K562 (cell line): ENCODE data around the gene UBA52. TPM values are rescaled to one million over a fixed set of nuclear protein-coding genes. Genes with fewer than 3 reads are reported as not detected.

Source experiments
- ARID2 ChIP-seq: fragments of 450-650 bp; IDR thresholded peaks from 2 replicates; pipeline ENCODE4 v1.6.1; 2017; ENCODE audit warnings: antibody characterized with exemption, mild to moderate bottlenecking
- ATF1 ChIP-seq, 2 experiments: fragments of 450-650 bp in 1 of 2; IDR thresholded peaks; 2 replicates each; pipeline ENCODE4 v1.6.1; 2016; ENCODE audit warnings: missing compliant biosample characterization in 1 of 2, missing genetic modification characterization in 1 of 2
- GATAD2B ChIP-seq: fragments of 450-650 bp; IDR thresholded peaks from 2 replicates; pipeline ENCODE4 v1.6.1; 2017; ENCODE audit warnings: mild to moderate bottlenecking, borderline replicate concordance
- HDAC3 ChIP-seq: fragments of 450-650 bp; IDR thresholded peaks from 2 replicates; pipeline ENCODE4 v1.6.1; 2018; ENCODE audit warnings: borderline replicate concordance, mild to moderate bottlenecking, moderate library complexity; ENCODE audit not compliant: partially characterized antibody
- KDM1A ChIP-seq, 2 experiments: fragments of 450-650 bp; IDR thresholded peaks; 2 replicates each; pipeline ENCODE4 v1.6.1; 2016; ENCODE audit warnings: mild to moderate bottlenecking in 2 of 2
- LARP7 ChIP-seq: fragments of 450-650 bp; IDR thresholded peaks from 2 replicates; pipeline ENCODE4 v1.6.1; 2016
- LCOR ChIP-seq: sonication (generic); formaldehyde crosslinking; IDR thresholded peaks from 2 replicates; pipeline ENCODE4 v1.8.0; 2022; ENCODE audit warnings: mild to moderate bottlenecking, missing genetic modification reagents
- NR2F6 ChIP-seq: fragments of 450-650 bp; formaldehyde crosslinking; IDR thresholded peaks from 2 replicates; pipeline ENCODE4 v1.4.0; 2020; ENCODE audit warnings: mild to moderate bottlenecking
- RAD51 ChIP-seq: fragments of 450-650 bp; IDR thresholded peaks from 2 replicates; pipeline ENCODE4 v1.7.1; 2016; ENCODE audit warnings: low read depth, mild to moderate bottlenecking, borderline replicate concordance
- RBM39 ChIP-seq: fragments of 200-400 bp; formaldehyde crosslinking; optimal IDR thresholded peaks from 2 replicates; pipeline ENCODE3; 2018; ENCODE audit warnings: low read depth, low read length
- RUNX1 ChIP-seq: sonication (generic); IDR thresholded peaks from 2 replicates; pipeline ENCODE4 v1.6.1; 2016; ENCODE audit warnings: antibody characterized with exemption, low read depth
- SP2 ChIP-seq: IDR thresholded peaks from 2 replicates; pipeline ENCODE4 v1.6.1; 2011; ENCODE audit warnings: mild to moderate bottlenecking, low read depth, low read length, moderate library complexity; ENCODE audit not compliant: poor library complexity, severe bottlenecking; ENCODE audit errors: extremely low read depth
- SUPT5H ChIP-seq: fragments of 450-650 bp; IDR thresholded peaks from 2 replicates; pipeline ENCODE4 v1.6.1; 2016
- TAF1 ChIP-seq: IDR thresholded peaks from 2 replicates; pipeline ENCODE4 v1.6.1; 2011; ENCODE audit warnings: mild to moderate bottlenecking, low read length, moderate library complexity; ENCODE audit not compliant: insufficient read depth, control insufficient read depth, severe bottlenecking; ENCODE audit errors: extremely low read depth
- TARDBP ChIP-seq: fragments of 450-650 bp; IDR thresholded peaks from 2 replicates; pipeline ENCODE4 v1.6.1; 2016
- TEAD4 ChIP-seq, 2 experiments: sonication (generic) in 1 of 2; formaldehyde crosslinking in 1 of 2; IDR thresholded peaks; 2 replicates each; pipeline versions ENCODE4 v1.6.1 to v1.8.0; 2012 to 2022; ENCODE audit warnings: borderline replicate concordance in 1 of 2, inconsistent platforms in 1 of 2, low read length in 1 of 2, mild to moderate bottlenecking in 1 of 2, missing genetic modification reagents in 1 of 2
- U2AF1 ChIP-seq: fragments of 200-400 bp; formaldehyde crosslinking; optimal IDR thresholded peaks from 2 replicates; pipeline ENCODE3; 2017; ENCODE audit warnings: mild to moderate bottlenecking, low read depth, low read length, moderate library complexity
- ZBTB7A ChIP-seq: IDR thresholded peaks from 2 replicates; pipeline ENCODE4 v1.6.1; 2011; ENCODE audit warnings: low read depth, mild to moderate bottlenecking, low read length, moderate library complexity, borderline replicate concordance; ENCODE audit not compliant: control insufficient read depth
- ZNF134 ChIP-seq: fragments of 250-450 bp; sonication (Bioruptor Pico); conservative IDR thresholded peaks from 2 replicates; pipeline ENCODE4 v1.4.0; 2020
- ZNF253 ChIP-seq: fragments of 250-450 bp; sonication (Bioruptor Pico); conservative IDR thresholded peaks from 2 replicates; pipeline ENCODE4 v1.6.1; 2021; ENCODE audit warnings: mild to moderate bottlenecking
- ZNF785 ChIP-seq: fragments of 250-450 bp; sonication (Bioruptor Pico); IDR thresholded peaks from 2 replicates; pipeline ENCODE4 v1.4.0; 2020; ENCODE audit warnings: mild to moderate bottlenecking
- polyA plus RNA-seq, 8 experiments: library from polyadenylated mRNA; depleted of rRNA in 4 of 8; stranded (reverse) in 5 of 8; unstranded in 3 of 8; fragments of >200 nt; fragmentation: Nextera tagmentation in 2 of 8; fragmentation: Illumina TruSeq in 1 of 8; extraction: Ambion mirVana in 2 of 8; extraction: Trizol in 1 of 8; gene quantifications; 2 replicates each; pipeline versions ENCODE4 v1.2.1 to v1.2.3, GENCODE V29; 2011 to 2014; ENCODE audit warnings: inconsistent platforms in 1 of 8, missing spikeins in 1 of 8
- total RNA-seq, 7 experiments: library from RNA; depleted of rRNA in 6 of 7; stranded (reverse); fragments of >200 nt in 6 of 7; fragmentation: Illumina TruSeq in 2 of 7; extraction: Trizol in 2 of 7; gene quantifications; 2 replicates each; pipeline versions ENCODE4 v1.2.1 to v1.2.3, GENCODE V29; 2011 to 2021; ENCODE audit warnings: low replicate concordance in 1 of 7
- TF ChIP-seq, protein P1 (sequence below): sonication (generic); formaldehyde crosslinking; IDR thresholded peaks from 2 replicates; pipeline ENCODE4 v1.8.1; 2023; ENCODE audit warnings: mild to moderate bottlenecking, missing genetic modification reagents, moderate library complexity
- TF ChIP-seq, protein P2 (sequence below), 2 experiments: IDR thresholded peaks; 2 replicates each; pipeline ENCODE4 v1.6.1; 2012; ENCODE audit warnings: improper control_type of control experiment in 2 of 2, low read depth in 2 of 2, low read length in 2 of 2, borderline replicate concordance in 1 of 2
- TF ChIP-seq, protein P3 (sequence below): IDR thresholded peaks from 2 replicates; pipeline ENCODE4 v1.6.1; 2016; ENCODE audit warnings: missing genetic modification characterization, missing compliant biosample characterization

Gene UBA52
- total and polyA plus RNA-seq, 9 of the 15 experiments (the other 6 are each of a cell fraction or from before 2014, with no cell fraction given), result 1,110 to 2,751 (median 1,733) TPM

DNA sequence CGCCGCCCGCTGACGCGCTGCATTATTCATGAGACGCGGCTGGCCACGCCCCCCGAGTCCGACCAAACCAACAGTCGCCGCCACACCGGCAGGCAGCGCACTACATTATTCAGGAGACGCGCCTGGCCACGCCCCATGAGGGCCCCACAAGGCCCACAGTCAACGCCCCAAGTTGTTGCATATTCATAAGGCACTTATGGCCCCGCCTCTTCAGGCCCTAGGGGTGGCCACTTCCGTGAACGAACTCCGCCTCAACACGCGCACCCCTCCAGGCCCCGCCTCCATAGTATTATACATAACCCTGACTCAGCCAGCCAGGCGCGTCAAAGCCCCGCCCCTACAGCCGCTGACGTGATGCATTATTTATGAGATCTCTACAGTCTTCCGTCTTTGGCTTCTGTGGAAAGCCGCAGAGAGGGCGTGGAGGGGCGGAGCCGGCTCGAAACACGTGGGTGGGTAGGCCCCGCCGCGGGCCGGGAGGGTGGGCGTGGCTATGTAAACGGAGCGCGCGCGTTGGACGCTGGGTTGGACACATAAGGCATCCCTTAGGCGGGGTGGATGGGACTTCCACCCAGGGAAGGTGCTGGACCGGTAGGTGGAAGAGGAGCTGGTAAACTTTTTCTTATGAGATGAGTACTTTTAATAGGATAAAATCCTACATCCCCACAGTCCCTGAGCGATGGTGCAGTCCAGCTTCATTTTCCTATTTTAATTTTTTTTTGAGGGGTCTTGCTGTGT is 49.4 kb upstream of the UBA52 start (continued):
- TF ChIP-seq, protein P1, sequence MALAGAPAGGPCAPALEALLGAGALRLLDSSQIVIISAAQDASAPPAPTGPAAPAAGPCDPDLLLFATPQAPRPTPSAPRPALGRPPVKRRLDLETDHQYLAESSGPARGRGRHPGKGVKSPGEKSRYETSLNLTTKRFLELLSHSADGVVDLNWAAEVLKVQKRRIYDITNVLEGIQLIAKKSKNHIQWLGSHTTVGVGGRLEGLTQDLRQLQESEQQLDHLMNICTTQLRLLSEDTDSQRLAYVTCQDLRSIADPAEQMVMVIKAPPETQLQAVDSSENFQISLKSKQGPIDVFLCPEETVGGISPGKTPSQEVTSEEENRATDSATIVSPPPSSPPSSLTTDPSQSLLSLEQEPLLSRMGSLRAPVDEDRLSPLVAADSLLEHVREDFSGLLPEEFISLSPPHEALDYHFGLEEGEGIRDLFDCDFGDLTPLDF (CRISPR knock-in tag), result no peak
- TF ChIP-seq, protein P2, sequence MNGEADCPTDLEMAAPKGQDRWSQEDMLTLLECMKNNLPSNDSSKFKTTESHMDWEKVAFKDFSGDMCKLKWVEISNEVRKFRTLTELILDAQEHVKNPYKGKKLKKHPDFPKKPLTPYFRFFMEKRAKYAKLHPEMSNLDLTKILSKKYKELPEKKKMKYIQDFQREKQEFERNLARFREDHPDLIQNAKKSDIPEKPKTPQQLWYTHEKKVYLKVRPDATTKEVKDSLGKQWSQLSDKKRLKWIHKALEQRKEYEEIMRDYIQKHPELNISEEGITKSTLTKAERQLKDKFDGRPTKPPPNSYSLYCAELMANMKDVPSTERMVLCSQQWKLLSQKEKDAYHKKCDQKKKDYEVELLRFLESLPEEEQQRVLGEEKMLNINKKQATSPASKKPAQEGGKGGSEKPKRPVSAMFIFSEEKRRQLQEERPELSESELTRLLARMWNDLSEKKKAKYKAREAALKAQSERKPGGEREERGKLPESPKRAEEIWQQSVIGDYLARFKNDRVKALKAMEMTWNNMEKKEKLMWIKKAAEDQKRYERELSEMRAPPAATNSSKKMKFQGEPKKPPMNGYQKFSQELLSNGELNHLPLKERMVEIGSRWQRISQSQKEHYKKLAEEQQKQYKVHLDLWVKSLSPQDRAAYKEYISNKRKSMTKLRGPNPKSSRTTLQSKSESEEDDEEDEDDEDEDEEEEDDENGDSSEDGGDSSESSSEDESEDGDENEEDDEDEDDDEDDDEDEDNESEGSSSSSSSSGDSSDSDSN (IDR thresholded peaks at IDR 0.05; ENCODE audit: borderline replicate concordance in 1 of 2, low read depth in 2 of 2, low read length in 2 of 2), result no peak
- TF ChIP-seq LCOR (0 out of 2 replicates have a peak, but pooled peaks have one; percentile 42), TARDBP (no peak), KDM1A (IDR thresholded peaks at IDR 0.05) (no peak; a peak in 1 of 4 replicates), ARID2 (no peak), SUPT5H (peak; percentile 53; the same call in 1 of the 2 replicates), HDAC3 (no peak), ZNF134 (CRISPR knock-in tag) (no peak), ZNF253 (CRISPR knock-in tag) (no peak), RAD51 (peak; percentile 71), LARP7 (no peak), ZNF785 (CRISPR knock-in tag) (no peak), NR2F6 (CRISPR knock-in tag) (no peak), ZBTB7A (no peak), TEAD4 (IDR thresholded peaks at IDR 0.05; ENCODE audit: low read length) (peak; percentile 56), TEAD4 (CRISPR knock-in tag; IDR thresholded peaks at IDR 0.05; ENCODE audit: borderline replicate concordance) (no peak), GATAD2B (no peak), RBM39 (no peak), SP2 (peak; percentile 33), ATF1 (CRISPR knock-in tag; IDR thresholded peaks at IDR 0.05) (peak; percentile 32; the same call in 1 of the 2 replicates), ATF1 (tag; IDR thresholded peaks at IDR 0.05) (peak; percentile 90), U2AF1 (no peak), TAF1 (peak; percentile 5), RUNX1 (no peak)
- TF ChIP-seq, protein P3, sequence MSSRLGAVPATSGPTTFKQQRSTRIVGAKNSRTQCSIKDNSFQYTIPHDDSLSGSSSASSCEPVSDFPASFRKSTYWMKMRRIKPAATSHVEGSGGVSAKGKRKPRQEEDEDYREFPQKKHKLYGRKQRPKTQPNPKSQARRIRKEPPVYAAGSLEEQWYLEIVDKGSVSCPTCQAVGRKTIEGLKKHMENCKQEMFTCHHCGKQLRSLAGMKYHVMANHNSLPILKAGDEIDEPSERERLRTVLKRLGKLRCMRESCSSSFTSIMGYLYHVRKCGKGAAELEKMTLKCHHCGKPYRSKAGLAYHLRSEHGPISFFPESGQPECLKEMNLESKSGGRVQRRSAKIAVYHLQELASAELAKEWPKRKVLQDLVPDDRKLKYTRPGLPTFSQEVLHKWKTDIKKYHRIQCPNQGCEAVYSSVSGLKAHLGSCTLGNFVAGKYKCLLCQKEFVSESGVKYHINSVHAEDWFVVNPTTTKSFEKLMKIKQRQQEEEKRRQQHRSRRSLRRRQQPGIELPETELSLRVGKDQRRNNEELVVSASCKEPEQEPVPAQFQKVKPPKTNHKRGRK (tag), result no peak
